GM12891 (cell line): ENCODE results near the gene CERS6.

Experiments
- POLR2A ChIP-seq: IDR thresholded peaks from 2 replicates; pipeline ENCODE4 v1.6.1; 2011; ENCODE audit warnings: low read depth, low read length, control low read depth
- POLR2AphosphoS5 ChIP-seq: IDR thresholded peaks from 2 replicates; pipeline ENCODE4 v1.6.1; 2011; ENCODE audit warnings: low read depth, low read length, control low read depth
- TAF1 ChIP-seq: IDR thresholded peaks from 2 replicates; pipeline ENCODE4 v1.6.1; 2011; ENCODE audit warnings: low read depth, low read length, control low read depth

DNA sequence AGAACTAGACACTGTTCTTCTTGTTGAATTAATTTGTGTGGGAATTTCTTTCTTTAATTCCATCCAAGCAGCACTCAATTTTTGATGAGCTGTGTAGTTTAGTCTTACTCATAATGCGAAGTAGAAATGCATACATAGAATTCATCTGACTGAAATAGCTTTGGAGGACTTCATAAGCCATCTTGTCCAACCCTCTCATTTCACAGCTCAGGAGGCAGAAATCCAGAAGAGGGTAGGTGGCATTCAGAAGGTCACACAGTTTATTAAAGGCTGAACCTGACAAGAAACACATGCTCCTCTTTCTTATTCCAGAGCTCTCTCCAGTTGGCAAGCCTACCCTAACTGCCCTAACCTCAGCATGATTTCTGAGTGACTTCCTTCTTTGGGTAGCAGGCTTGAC is 177.1 kb downstream of the CERS6 start:
- TF ChIP-seq POLR2A (no peak), TAF1 (no peak), POLR2AphosphoS5 (no peak)
